Measurements from ENCODE around the gene ZNF414.
A peak's percentile ranks its signal among the peaks of the same experiment; 100 is the strongest.
"Not testable (repeated sequence)": the region's sequence is repeated elsewhere in the genome, so short reads cannot be mapped to it uniquely, and the experiment has no call there.

ZNF414 gene

DNA sequence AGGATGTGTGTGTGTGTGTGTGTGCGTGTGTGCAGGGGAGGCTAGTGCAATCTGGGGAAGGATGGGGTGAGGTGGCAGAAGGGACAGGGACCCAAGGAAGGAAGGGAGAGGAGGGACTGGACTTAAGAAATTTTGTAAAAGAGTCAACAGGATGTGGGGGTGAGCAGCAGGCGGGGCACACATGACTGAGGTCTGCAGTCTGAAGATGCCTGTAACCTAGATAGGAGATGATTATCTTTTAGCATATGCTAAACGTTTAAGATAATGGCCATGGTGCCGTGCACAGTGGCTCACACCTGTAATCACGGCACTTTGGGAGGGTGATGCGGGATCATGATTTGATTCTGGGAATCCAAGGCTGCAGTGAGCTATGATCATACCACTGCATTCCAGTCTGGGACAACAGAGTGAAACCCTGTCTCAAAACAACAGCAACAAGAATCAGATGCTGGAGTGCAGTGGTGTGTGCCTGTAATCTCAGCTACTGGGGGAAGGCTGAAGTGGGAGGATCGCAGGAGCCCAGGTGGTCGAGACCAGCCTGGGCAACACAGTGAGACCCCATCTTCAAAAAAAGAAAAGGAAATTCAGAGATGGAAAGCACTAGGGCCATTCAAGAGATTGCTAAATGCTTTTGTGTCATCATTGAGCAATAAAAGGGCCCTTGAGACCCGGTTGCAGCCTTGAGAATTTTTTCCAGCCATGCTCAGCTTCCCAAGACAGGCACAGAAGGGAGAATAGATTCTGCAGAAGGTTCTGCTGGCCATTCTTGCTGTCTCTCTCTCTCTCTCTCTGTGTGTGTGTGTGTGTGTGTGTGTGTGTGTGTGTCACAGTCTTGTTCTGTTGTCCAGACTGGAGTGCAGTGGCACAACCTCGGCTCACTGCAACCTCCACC, 3.8 kb upstream of the ZNF414 start:
- no peak for DNase-seq

DNA sequence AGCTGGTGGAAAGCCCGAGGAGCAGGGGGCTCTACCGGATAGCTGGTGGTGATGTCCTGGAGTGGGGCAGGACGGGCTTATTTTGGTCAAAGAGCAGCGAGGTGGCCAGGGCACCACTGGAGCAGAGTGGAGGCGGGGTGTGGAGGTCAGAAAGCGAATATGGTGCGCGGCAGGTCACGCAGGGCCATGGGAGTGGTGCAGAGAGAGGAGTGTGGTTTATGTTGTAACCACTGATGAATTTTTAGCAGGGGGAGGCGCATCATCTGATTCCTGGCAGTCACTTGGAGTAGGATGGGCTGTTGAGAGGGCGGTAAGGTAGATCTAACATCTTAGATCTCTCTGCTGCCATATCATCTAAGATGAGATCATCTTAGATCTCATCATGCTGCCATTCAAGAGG, 1.4 kb upstream of the ZNF414 start:
- DNase-seq = no peak

DNA sequence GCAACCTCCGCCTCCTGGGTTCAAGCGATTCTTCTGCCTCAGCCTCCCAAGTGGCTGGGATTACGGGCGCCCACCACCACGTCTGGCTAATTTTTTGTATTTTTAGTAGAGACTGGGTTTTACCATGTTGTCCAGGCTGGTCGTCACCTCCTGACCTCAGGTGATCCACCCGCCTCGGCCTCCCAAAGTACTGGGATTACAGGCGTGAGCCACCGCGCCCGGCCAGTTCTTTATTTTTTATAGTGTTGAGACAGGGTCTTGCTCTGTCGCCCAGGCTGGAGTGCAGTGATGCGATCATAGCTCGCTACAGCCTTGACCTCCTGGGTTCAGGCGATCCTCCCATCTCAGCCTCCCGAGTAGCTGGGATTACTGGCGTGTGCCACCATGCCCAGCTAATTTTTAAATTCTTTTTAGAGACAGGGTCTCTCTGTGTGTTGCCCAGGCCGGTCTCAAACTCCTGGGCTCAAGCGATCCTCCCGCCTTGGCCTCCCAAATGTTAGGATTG, 590 bp upstream of the ZNF414 start:
- DNase-seq = not testable (repeated sequence)

DNA sequence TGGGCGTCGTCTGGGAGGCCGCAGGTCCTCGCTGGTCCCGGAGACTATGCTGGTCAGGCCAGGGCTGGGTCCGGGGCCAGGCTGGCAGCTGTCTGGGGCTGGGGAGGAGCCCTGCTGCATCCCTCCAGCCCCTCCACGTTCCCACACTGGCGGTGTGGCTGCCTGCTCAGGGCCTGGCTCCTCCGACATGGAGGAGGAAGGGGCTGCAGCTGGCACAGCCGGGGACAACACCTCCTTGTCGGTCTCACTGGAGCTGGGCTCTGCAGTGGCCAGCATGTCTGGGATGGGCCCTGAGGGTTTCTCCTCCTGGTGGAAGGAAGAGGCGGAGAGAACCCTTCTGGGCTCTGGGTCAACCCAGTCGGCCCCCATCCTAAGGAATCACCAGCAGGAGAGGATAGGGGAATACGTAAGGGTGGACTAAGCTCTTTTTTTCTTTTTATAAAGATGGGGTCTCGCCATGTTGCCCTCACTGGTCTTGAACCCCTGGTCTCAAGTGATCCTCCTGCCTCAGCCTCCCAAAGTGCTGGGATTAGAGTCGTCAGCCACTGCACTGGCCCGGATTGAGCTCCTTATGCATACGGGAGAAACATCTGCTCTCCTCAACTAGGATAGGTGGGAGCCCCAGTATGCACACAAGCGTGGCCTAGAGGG, 806 bp downstream of the ZNF414 start:
- DNase-seq = peak in 1 of 3 experiments; percentile 36

DNA sequence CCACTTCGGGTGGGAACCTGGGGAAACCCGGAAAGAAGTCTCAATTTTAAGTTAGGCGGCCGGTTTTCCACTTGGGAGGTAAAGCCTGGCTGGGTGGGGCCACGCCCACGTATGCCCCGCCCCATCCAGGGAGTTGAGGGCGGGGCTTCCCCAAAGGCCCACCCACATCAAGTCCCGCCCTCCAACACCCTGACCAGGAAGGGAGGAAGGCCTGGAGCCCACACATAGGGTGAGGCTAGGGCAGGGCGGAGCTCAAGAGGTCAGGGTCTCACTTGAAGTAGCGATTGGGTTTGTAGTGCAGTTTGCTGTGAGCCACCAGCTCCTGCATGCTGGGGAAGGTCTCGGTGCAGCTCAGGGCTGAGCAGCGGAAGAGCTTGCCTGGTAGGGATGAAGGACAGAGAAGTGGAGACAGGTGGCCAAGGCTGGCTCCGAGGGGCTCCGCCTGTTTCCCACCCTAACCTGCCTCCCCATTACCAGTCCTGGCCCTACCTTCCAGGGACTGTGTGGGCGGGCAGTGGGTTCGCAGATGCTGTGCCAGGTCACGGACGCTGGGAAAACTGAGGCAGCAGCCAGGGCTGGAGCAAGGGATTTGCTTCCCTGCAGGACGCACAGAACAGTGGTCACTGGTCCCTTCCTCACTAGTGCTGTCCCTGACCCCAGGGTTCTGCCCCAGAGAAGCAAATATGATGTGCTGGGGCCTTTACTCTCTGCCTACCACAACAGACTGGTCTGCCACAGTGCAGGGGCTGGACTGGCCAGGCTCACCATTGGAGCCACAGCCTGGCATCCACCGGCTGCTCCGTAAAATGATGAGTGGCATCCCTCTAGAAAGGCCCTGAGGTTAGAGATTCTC, 1.6 kb downstream of the ZNF414 start:
- DNase-seq = peak in 1 of 3 experiments; percentile 8

DNA sequence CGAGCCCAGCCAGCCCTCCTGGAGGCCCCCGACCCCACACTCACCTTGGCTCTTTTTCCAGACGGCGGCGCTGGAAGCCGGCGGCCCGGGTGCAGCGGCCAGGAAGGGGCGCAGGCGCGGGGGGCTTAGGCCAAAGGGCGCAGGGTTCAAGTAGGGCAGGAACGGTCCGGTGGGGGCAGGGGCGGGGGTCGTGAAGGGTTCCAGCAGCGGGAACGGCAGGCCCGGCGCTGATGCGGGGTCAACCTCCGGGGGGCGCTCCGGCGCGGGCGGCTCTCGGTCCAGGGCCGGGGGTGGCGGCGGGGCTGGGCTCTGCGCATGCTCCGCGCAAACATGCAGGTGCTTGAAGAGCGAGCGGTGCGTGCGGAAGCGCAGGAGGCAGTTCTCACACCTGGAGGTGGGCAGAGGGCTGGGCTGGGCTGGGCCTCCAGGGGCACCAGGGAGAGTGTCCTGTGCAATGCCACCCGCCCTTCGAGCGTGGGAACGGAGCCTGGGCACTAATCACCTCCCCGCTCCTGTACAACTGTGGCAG, 2.3 kb downstream of the ZNF414 start:
- DNase-seq = no peak

DNA sequence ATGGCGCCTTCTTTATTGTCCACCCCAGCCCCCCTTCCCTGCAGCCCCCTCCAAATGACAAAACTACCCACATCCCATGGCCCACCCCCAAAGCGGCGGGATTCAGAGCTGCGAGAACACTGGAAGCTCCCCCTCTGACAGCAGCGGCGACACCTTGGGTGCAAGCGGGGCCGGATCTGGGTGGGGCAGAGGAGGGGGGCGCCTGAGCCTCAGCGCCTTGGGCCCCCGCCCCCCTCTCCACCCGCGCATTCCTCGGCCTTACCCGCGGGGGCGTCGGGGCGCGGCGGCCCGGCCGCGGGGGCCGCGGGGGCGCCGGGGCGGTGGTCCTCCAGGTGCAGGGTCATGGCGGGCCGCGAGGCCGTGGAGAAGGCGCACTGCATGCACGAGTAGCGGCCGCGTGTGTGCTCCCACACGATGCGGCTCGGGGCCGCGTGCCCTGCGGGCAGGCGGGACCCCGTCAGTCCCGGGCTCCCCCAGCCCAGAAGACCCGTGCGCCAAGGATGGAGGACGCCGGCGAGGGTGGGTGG, 3.3 kb downstream of the ZNF414 start:
- DNase-seq = no peak

DNA sequence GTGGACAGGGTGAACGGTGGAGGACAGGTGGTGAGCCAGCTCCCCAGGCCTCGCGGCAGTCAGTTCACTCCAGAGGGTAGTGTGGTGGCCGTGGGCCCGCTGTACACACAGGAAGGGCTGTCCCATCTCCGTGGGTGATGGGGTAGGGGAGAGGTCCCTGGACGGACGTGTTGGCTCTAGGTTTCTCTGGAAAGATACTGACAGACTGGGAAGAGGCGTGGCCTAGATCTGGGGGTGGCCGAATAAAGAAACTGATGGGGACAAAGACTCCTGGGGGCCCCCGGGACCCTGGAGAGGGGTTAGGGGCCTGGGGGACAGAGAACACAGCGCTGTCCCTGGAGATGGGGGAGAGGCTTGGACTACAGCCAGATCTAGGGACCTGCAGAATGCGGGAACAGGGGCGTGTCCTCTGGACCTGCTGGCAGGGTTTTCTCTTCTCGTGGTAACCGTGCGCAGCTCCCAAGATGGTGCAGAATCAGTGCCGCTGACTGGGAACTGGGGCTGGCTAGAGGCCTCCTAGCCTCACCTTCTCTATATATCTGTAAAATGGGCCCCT, 7.5 kb downstream of the ZNF414 start:
- peak in 1 of 3 experiments; percentile 43 for DNase-seq

DNA sequence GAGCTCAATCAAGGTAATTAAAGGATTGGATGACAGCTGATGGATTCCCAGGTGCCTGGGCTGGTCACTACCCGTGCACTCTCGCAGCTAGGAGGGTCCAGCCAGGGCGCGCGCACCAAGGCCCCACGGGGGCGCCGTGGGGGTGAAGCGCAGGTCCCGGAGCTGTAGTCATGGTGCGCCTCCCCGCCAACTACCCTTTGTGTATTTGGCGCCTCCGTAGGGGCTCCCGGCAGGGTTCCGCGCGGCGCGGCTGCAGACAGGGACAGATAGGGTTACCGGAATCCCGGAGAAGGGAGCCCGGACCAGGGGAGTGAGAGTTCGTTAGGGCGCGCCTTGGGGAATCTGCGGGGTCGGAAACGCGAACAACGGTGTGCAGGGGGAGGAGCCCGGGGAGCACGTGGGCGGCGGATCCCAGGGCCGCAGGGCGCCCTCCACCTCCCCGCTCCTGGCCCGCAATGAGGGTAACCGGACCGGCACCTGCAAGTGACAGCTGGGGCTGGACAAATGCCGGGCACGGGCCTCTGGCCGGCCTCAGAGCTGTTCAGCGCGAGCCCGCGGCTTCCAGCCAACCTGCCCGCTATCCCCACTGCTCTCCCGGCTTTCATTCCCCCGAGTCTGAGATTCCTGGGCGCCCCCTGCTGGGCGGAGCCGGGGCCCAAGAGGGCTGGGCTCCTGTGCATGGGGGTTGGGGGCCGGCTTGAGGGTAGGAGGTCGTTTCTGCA, 8.1 kb downstream of the ZNF414 start:
- DNase-seq = peak; percentile 56 to 89 (median 86)

DNA sequence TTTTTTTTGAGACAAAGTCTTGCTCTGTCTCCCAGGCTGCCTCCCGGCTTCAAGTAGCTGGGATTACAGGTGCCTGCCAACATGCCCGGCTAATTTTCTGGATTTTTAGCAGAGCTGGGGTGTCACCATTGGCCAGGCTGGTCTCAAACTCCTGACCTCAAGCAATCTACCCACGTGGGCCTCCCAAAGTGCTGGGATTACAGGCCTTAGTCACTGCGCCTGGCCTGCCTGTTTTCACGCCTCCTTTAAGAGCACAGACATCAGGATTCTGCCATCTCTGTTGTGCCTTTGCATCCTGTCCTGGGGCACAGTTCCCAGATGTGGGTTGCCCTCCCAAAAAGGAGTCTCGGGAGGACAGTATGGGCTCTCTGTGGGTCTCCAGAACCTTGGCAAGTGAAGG, 9.0 kb downstream of the ZNF414 start:
- DNase-seq = no peak

DNA sequence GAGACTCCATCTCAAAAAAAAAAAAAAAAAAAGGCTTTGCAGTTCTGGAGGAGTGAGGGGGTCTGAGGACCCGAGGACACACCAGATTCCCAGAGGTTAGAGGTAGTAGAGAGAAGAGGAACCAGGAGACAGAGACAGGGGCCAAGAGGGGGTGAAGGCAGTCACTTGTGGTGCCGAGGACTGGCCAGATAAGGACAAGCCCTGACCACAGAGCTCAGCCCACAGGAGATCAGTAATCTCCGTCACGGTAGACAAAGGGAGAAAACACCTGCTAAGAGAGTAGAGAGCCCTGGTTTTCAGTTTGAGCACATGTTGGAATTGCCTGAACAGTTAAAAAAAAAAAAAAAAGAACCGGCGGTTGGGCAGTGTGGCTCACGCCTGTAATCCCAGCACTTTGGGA, 9.8 kb downstream of the ZNF414 start:
- DNase-seq = no peak

DNA sequence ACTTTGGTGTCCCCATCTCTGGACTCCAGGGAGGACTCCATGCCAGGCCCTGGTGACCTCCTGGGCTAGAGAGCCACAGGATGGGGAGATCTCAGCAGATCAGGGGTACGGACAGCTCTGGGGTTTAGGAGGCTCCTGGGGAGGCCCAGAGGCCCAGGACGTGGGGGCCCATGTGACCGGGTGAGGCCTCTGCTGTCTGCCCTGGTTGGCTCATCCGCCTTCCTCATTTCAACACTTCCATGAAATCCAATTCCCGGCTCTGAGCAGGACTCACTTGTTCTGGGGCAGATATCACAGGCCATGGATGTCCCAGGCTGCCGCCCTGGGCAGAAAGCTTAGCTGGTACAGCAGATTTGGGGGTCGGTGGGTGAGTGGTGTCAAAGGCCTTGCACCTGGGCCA, 10.5 kb downstream of the ZNF414 start:
- no peak for DNase-seq

DNA sequence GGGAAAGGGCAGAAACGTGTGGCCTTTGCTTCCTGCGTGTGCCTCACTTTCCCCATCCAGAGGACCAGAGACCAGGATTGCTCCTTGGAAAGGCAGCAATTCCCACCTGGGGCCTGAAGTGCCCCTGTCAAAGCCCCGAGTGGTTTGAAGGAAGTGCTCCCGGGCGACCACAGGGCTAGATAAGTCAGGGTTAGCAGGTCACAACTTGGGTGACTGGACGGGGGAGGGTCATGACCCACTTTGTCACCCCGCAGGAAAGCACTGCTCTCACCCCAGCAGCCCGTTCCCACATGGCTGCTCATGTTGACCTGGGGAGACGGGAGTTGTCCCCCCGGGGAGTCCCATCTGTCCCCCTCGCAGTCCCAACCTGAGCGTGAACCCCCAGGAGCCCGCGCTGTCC, 12.0 kb downstream of the ZNF414 start:
- no peak for DNase-seq

DNA sequence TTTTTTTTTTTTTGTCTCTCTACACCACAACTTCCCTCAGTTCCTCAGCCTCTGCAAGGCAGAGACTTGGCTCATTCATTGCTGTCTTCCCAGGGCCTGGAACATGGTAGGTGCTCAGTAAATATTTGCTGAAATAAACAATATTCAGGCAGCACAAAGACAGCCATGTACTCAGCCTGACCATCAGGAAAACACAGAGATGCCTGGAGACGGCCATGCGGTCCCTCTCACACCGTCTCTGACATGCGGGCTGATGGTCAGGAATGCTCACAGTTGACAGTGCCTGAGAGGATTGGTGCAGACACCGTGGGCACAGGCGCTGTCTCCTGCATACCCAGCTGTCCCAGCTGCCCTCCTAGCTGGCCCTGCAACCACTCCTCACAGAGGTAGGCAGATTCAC, 12.5 kb downstream of the ZNF414 start:
- DNase-seq = no peak

DNA sequence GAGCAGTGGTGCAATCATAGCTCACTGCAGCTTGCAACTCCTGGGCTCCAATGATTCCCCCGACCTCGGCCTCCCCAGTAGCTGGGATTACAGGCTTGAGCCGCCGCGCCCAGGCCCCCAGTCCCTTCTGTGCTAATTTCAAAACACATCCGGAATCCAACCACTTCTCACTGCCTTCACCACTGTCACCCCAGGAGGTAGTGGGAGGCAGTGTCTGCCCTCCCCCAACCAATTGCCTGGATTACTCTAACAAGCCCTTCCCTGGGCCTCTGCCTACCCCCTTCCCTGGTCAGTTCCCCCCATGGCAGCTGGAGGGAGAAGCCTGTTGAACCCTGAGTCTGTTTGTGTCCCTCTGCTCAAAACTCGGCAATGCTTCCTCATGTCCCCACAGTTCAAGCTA, 13.8 kb downstream of the ZNF414 start:
- DNase-seq = no peak

DNA sequence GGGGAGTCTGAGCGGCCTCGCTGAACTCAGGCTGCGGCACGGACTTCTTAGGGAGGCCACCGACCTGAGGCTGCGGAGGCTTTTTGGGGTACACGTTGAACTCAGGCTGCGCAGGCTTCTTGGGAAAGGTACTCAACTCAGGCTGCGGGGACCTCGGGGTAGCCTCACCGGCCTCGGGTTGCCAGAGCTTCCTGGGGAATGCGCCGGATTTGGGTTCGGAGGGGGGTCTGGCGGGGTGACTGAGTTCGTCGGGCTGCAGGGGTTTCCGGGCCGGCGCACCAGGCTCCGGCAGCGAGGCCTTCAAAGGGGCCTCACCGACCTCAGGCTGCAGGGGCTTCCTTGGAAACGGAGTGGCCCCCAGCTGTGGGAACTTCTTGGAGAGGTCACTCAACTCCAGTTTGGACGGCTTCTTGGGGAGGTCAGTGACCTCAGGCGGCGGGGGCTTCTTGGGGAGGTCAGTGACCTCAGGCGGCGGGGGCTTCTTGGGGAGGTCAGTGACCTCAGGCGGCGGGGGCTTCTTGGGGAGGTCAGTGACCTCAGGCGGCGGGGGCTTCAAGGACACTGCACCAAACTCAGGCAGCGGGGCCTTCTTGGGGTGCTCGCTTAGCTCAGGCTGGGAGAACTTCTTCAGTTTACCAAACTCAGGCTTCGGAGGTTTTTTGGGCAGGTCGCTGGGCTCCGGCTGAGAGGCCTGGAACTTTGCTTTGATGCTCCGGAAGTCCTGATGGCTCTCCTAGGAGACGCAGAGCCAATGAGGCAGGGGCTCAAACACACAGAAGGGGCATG, 14.7 kb downstream of the ZNF414 start:
- DNase-seq = no peak

DNA sequence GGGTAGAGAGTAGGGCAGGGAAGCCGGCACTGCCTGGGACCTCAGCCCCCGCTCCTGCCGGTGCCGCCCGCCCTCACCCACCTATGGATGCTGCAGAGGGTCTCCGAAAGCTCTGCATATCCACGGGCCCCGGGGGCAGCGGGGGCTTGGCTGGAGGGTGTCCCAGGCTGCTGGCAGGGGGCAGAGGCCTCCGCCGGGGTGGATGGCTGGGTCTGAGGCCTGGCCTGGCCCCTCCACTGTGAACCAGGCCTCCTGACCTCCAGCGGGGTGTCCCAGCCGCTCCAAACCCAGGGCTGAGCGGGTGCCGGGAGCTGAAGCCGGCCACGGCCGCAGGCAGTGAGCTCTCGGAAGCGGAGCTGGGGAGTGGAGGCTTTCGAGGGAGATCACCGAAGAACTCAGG, 15.7 kb downstream of the ZNF414 start:
- no peak for DNase-seq

DNA sequence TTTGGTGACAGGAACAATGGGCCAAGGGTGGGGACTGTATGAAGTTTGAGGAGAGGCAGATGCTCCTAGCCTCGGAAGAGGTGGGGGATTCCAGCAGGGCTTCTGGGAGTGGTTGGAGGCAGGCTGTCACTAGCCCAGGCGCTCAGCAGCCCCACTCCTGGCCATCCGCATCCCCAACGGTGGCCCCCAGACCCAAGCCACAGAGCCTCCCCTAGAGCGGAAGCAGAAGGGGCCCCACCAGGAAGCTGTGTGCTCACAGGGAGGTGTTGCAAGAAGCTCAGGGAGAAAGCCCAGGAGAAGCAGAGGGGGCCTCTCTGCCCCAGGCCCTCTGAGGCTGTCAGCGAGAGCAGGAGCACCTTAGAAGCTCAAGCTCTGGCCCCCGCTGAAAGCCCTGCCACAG, 19.8 kb downstream of the ZNF414 start:
- no peak for DNase-seq

DNA sequence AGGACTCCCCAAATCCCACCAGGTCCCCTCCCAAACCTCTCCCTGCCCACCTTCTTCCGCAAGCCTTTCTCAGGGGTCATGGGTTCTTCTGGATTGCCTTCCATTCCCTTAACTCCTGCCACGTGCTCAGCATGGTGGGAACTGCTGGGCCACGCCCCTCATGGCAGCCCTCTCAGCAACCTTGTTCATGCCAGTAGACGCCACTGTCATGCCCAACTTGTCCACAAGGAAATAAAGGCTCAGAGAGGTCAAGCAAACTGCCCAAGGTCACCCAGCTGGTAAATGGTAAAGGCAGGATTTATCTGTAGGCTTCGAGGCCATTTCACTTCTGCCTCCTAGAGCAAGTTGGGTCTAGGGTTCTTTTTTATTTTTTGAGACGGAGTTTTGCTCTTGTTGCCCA, 22.4 kb downstream of the ZNF414 start:
- DNase-seq = no peak

DNA sequence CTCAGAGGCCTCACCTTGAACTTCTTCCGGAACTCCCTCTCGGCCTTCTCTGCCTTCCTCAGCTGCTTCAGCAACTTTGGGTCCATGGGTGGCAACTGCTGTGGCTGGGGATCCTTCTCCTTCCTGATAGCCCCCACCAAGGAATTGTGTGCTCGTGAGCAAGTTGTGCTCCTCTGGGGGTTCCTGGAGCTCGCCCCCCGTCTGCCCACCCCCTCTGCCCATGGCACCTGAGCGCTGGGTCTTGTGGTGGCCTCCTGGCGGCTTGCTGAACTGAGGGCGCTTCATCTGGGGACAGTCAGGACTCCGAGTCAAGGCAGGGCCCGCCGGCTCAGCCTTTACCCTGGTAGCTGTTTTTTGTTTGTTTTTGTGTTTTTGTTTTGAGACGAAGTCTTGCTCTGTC, 23.1 kb downstream of the ZNF414 start:
- DNase-seq = no peak

DNA sequence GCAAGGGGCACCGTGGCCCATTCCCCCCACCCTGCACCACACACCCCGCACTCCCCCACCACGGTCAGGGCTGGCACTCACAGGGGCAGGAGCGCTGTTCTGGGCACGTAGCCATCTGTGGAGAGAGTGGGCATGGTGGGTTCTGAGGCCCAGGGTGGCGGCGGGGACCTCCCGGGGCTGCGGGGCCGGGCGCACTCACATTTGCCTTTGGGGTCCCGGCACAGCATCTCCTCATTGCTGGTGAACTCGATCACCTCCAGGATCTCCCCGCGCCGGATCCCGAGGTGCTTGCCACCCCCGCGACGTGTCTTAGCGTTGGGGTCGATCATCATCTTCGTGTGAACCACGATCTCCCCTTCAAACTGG, 23.6 kb downstream of the ZNF414 start:
- DNase-seq = no peak

Data from NCI-H1417 (cell line).